HG02970 (cell line): ENCODE data around the gene TMEM179B.

ENCODE experiments used
- ATAC-seq: cut with Tn5 transposase; IDR thresholded peaks from one replicate; pipeline ENCODE4 v1.9.1; 2021; ENCODE audit warnings: mild to moderate bottlenecking, moderate library complexity, moderate number of reproducible peaks; ENCODE audit not compliant: unreplicated experiment, low FRiP score

Gene TMEM179B

DNA sequence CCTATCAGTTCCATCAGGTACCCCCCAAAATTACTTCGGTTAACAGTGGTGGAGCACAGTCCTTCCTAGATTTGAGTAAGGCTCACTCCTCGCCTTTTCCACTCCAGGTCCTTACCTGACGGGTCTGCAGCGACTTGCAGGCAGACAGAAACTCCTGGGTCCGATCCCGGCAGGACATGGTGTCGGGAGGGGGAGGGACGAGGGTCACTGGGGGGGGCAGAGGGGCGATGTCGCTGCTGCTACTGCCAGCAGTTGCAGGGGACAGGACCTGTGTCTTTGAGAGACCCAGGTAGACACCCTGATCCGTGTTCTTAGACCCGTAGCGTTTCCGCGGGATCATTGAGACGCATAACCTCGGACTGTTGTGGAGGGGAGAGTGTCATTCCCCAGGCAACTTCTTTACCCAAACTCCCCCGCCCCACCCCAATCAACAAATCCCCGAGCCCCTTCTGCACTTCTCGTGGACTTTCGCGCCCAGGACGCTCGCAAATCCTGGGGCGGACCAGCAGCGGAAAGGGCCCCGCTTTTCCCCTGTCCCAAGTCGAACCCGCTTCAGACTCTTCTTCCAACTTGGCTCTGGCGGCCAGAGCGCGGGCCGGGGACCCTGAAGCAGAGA is 43.8 kb downstream of the TMEM179B start:
- no peak for ATAC-seq

DNA sequence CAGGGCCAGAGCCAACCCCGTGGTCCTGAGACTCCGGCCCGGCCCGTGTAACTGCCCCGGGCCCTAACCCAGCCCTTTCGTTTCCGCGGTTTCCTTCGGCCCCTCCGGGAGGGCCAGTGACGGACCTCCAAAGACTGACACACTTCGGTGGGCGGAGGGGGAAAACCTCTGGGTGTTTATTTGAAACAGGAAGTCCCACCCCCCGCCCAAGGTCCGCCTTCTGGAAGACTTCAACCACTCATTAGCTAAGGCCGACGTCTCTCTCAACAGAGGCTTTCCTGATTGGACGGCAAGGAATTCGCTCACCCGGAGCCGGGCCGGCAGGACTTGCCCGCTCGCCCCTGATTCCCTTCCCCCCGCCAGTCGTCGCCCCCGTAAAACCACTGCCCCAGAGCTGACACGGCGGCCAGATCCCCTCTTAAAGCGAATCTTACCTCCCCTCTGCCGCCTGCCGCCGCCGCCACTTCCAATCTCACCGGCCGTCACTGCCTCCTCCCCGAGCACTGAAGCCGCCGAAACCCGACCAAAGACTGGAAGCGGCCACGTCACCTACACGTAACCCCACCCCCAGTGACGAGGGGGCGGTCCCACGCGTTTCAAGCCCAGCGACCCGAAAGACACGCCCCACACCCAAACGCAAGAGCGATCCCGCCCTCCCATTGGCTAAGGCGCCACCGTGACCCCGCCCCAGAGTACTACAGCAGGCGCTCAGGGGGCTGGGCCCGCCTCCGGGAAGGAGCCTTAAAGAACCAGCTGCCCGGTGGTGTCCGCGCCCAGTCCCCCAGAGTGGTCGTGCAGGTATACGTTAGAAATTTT is 44.5 kb downstream of the TMEM179B start, which contains the start of gene STX5:
STX5 (minus strand) TSS at position 532 of the 816 bp plus-strand sequence. CDS start 808 bp downstream, outside the sequence.
- peak; percentile 81 for ATAC-seq

DNA sequence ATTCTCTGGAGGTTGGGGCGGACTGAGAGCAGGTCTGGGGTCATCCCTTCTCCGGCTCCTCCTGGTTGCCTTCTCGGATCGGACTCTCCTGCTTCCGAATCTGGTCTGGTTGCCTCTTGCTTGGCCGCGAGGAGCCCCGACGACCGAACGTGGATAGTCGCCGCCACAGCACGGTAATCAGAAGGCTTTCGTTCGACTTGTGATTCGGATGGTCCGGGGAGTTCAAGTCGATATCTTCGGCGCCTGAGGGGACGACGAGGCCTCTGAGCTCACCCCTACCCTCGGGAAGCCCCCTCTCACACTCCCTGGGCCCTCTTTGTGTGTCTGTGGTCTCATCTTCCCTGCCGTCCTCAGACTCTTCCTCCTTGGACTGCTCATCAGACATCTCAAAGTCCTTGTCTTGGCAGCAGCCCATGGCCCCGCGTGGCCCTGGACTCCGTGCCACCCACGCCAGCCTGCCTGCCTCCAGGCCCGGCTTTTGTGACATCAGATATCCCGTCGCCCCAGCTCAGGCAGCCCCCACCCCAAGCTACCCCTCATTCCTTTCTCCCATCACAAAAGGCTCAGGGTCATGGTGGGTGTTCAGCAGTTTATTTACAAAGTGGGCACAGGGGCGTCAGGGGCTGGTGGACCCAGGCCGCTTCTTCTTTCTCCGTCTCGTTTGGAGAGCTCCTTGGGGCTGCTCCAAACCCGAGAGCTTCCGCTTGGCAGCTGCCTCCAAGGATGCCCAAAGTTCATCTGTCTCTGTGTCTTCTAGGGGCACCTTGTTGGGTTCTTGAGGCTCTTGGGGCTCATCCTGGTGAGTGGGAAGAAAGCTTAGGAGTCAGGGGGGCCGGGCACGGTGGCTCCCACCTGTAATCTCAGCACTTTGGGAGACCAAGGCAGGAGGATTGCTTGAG is 45.4 kb downstream of the TMEM179B start, which contains the start of gene TEX54:
TEX54 (minus strand) TSS at position 506 of the 899 bp plus-strand sequence.
- ATAC-seq, result no peak

DNA sequence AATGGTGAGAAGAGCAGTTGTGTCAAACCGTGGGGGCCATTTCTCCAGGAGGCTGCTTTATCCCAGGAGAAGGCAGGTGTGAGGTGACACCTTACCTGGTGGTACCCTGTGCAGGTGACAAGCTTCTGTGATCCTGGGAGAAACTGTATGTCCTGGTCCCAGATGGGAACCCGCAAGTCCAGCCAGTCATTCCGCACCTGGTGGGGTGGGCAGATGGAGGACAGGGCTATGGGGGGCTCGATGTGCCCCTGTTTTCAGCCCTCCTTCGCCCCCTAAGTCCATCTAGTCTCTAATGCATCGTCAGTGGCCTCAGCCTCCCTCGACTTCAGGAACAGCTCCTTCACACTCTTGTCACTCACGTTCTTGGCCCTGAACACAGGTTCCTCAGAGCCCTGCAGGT is 48.1 kb downstream of the TMEM179B start:
- ATAC-seq, result no peak

DNA sequence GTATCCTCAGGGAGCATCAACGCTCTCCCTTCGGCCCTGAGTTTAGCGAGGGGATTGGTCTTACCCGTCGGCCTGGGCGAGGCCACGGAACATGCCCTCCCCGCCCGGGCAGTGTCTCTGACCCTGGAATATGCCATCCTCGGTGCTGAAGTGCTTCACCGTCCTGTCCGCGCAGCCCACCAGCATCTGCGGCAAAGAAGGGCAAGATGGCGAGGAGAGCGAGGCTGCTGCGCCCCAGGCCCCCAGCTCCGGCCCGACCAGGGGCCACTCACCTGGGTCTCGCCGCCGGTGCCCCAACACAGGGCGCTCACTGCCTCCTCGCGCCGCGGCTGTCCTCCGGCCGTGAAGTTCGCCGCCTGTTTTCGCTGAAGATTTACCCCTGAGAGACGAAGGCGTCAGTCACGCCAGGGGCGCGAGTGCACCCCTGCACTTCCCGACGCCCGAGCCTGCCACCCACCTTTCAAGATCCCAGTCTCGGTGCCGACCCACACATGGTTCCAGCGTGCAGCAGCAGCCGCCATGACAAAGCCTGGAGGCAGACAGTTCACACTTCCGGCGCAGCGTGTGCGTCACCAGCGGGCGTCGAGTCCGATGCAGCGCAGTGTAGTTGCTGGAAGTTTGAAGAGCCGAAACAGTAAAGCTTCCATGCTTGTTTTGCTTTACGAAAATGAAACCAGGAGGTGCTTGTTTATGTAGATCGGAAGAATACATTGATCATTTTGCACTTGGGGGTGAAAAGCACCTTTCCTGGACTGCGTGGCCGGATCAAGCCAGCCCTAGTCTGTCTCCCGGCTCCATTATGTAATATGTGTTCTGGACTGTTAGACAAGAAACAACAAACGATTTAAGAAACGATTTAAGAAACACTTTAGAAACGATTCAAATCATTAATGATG is 52.1 kb downstream of the TMEM179B start, which contains the start of gene WDR74:
WDR74 (minus strand) TSS at position 541 of the 896 bp plus-strand sequence; CDS start at position 521, 20 bp downstream.
- ATAC-seq, result peak; percentile 42
